Stimulated activated CD8-positive, alpha-beta memory T cell treated with anti-CD3 and anti-CD28 coated beads, Interleukin-12 subunit alpha, Interleukin-12 subunit beta, amount 100 ng/mL, for 4 hours (primary cell): ENCODE measurements around the gene PTPRC.

Experiments used
- DNase-seq: peaks from one replicate; pipeline ENCODE4 v3.0.0-alpha.2; 2020; ENCODE audit warnings: low read depth

Gene PTPRC

GRCh38 chr1:198676253-198676652 lies 37.4 kb downstream of the PTPRC start:
- DNase-seq: no peak

DNA sequence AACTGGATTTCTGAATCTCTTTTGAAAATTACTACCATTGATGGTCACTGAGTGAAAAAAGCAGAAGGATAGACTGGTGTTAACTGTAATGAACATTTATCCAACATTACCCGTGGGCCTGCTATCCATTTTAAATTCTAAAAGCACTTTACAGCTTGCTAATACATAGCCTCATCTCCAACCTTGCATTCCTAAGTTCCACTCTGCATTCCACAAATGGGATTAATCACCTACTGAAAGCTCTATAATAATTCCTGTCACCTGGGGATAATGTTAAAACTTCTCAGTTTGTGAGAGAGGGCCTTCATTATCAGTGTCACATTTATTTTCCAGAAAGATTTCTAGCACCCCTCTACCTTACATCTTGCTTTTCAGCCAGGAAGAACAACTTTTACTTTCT lies 38.2 kb downstream of the PTPRC start:
- DNase-seq: no peak

DNA sequence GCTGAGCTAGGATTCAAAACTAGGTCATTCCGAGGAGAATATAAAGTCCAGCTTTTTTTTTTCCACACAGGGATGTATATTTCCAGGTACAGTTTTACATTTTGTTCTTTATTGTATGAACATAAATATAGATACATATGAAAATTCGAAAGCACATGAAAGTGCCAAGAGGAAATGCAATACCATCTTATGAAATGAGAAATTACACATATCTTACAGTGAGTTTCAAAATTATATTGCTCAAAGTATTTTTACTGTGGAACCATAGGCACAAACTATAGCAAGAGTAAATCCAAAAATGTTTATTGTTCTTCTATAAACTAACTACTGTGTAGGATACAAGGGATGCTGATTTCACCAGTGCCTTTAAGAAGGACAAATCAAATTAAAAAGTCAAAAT lies 39.0 kb downstream of the PTPRC start:
- DNase-seq: no peak

DNA sequence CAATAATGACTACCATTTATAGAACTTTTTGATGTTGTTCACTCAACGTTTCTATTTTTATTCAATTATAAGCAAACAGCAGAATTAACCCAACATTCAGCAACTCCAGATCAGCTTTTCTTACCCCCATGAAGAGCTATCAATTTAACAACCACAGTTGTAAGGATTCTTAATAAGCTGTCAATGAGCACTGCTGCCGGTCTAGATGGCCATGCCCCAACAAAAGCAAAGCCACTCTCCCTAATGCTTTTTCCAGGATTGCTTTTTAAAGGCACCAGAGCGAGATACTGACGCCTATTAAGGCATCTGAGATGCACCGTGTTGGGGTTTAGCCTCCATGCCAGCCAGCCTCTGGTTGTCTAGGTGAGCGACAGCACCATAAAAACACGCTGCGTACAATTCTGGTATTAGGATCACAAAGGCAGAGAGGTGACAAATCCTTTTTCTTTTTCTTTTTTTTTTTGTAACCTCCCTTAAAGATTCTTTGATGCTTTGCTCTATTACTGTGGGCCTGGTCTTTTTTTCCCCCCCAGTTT lies 39.5 kb downstream of the PTPRC start:
- DNase-seq: no peak

- DNase-seq: no peak
Measured at GRCh38 chr1:198678901-198679329, 40.1 kb downstream of the PTPRC start.

GRCh38 chr1:198679535-198680173 lies 40.8 kb downstream of the PTPRC start:
- no peak for DNase-seq

DNA sequence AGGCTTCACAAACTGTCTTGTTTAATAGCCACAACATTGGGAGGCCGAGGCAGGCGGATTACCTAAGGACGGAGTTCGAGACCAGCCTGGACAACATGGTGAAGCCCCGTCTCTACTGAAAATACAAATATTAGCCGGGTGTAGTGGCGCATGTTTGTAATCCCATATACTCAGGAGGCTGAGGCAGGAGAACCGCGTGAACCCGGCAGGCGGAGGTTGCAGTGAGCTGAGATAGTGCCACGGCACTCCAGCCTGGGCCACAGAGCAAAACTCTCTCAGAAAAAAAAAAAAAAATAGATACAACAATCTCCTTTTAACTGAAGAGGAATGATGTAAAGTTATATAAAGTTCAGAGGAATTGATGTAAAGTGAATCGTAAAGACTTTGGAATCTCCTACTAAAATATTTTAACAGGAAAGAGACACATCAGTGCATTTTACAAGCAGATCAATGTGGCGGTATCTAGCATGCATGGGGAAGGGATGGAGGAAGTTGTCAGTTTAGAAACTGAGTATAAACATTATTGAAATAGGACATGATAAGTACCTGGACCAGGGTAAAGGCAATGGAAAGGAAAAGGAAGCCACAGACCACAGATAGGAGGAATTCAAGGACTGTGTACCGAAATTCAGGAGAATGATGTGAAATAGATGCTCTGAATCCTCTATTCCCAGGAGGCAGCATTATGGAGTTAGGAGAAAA lies 41.5 kb downstream of the PTPRC start:
- DNase-seq: no peak

- no peak for DNase-seq
Measured at GRCh38 chr1:198681252-198681651, 42.4 kb downstream of the PTPRC start.

DNA sequence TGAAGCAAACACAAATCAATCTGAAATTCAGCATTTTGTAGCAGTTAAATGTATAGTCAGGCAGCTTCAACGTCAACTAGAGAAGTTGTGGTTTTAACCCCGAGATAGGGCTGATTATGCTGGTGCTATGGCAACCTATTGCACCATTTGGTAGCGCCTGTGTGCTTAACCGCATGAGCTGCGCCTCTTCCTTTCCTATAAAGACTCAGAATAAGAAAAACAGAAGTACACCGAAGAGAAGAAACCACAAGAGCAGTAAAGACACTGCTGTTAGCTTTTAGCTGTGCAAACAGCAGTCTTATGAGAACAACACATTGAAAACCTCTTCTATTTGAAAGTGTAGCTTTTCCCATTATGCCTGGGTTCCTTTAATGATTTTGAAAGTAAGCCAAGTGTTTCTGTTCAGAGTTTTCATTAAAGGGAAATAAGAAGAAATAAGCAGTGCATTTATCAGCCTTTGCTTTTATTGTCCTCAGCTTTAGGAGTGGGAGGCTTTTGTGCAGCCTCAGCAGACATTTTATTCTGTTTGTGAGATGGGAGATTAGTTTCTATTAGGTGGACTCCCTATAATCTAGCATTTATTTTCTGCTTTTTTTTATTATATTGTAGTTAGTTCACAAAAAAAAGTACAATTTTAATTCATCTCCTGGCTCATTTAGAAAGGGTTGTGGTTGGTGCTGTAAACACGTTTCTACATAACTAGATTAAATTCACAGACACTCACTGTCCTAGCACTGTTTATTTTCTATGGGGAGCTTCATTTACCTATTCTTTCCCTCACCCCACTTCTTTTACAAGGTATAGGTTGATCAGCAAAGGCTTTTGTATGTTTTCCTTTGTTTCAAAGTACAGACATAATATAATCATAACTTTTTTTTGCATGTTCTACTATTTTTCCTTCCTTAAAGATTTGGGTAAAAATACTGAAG lies 43.3 kb downstream of the PTPRC start:
- DNase-seq: peak; percentile 58

DNA sequence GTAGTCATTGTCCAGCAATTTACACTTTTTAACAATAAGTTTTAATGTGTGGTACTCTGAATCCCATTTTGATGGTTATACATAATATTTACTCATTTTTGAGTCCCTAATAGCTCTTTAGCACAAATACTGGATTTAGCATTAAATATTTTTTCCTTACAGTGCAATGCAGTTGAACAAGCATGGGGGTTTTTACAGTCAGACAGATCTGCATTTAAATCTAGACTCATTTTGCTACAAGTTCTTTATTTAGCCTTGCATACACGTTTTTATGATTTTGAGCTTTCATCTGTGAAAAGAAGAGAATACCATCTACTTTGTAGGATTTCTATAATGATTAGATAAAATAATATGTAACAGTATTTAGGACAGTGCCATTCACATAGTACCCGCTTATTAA lies 44.0 kb downstream of the PTPRC start:
- DNase-seq: no peak

DNA sequence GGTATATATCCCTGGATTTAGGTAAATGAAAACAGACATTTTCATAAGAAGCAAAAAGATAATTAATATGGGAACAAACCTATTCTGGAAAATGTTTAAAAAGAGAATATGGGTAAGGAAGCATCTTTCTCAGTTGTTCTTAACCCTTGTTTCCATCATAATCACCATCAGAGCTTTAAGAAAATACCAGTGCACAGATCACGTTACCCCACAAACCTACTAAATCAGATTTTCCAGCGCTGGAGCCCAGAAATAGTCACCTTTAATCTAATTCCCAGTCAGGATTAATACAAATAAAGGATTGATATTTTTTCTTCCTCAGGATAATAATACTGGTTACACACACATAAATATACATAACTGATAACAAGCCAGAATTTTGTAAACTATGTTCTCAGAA lies 44.6 kb downstream of the PTPRC start:
- no peak for DNase-seq

GRCh38 chr1:198686069-198686728 lies 47.4 kb downstream of the PTPRC start:
- DNase-seq: no peak

DNA sequence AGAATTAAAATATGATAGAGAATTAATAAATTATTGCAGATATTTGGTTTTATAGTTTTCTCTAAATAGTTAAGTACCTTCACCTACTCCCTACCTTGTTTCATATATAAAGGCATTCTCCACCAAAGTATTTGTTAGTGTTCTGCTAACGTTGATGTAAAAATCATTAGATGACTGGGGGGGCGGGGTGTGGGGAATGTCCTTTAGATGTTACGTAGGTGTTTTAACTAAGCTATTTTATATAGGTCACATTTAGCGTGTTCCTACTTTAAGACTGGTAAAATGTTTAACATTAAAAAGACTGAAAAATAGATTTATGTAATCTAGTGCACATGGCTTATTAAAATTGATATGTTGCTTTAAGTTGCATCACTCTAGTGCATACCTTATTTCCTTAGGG lies 48.6 kb downstream of the PTPRC start:
- no peak for DNase-seq

DNA sequence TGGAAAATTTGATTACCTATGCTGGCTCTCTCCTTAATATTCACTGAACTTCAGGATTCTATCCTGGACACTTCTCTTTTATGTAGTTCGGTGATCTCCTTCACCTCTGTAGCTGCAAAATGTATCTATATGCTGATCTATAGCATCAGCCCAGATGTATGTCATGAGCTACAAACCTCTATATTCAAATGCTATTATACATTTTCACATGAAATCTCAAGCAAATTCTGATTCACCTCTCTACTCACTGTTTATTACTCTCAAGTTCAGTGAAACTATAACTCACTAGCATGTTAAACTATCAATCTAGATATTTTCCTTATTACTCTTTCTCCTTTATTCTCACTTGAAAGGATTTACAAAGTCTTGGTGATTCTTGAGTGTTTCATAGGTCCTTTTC lies 52.2 kb downstream of the PTPRC start:
- no peak for DNase-seq

- no peak for DNase-seq
Measured at GRCh38 chr1:198693321-198693720, 54.5 kb downstream of the PTPRC start.

DNA sequence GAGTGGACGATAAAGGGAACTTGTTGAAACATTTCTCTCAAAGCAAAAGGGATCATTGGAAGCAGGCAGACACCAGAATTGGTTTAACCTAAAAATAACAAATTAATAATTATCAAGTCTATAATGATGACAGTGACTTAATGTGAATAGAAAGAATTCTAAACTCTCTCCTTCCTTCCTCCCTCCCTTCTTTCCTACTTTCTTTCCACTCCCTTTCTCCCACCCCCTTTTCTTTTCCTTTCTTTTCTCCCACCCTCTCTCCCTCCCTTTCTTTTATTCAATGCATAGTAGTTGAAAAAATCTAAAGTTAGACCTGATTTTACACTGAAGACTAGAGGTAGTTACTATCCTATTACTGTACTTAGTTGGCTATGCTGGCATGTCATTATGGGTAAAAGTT lies 55.7 kb downstream of the PTPRC start:
- no peak for DNase-seq

DNA sequence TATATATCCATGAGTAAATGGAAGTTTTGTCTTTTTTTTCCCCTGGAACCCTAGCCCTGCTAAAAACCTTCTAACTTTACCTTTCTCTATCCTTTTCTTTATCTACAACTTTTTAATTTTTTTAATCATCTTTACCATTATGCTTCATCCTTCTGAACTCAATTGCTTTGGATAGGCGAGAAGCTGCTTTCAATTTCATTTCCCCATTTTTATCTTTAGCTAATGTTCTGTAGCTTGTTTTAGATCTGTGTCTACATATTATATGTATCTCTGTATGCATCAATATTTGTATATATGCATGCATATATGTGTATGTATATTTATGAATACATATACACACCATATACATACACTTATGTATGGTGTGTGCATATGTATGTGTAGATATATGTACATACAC lies 57.4 kb downstream of the PTPRC start:
- no peak for DNase-seq

DNA sequence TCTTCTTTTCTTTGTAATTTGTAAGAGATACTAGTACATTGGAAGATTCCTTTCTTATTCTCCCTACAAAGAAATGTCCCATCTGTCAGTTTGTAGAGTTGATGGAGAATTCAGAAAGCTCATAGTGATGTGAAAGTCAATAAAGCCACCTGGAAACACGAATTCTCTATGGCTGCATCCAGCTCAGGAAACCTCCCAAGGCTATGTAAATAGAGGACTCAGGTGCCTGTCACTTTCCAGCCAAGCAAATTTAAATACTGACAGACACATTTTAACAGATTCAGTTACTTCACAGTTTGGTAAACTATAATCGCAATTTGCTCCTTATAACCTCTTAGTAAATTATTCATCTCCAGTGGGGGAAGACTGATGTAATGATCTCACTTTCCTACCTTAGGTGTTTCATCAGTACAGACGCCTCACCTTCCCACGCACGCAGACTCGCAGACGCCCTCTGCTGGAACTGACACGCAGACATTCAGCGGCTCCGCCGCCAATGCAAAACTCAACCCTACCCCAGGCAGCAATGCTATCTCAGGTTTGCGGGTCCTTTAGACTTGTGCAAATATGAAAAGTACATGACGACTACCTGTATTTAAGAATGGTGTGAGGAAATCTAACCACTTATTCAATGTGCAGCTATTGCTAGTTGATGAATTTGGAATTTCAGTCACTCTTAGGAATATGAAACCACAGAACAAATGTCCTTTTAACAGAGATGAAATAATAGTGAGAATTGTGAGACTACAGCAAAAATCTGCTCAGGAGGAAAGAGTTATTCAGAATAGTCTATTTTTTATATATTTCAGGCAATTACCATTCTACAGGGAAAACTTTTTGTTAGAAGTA lies 60.6 kb downstream of the PTPRC start:
- peak; percentile 51 for DNase-seq

GRCh38 chr1:198700016-198700392 lies 61.2 kb downstream of the PTPRC start:
- no peak for DNase-seq

GRCh38 chr1:198700396-198700795 lies 61.6 kb downstream of the PTPRC start:
- DNase-seq: no peak

DNA sequence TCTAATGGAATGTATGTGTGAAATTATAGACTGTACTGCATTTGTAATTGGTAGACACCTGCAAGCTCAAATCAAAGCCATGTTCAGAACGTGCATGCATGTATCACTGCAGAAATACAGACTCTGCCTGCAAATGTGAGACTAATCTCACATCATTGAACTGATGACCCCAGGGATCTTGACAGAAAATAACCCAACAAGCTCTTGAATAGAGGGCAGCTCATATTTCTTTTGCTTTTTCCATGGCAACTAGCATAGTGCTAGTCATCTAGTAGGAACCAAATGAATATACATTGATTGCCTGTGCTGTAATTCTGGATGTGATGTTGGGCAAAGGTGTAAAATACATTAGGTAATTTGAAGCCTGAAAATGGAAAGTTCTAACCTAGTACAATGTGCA lies 62.4 kb downstream of the PTPRC start:
- DNase-seq: no peak
